Transverse colon (tissue), 4 donors: ENCODE data around the gene FBLN5. TPM values are rescaled to one million over a fixed set of nuclear protein-coding genes. Genes with fewer than 3 reads are reported as not detected.
A peak's percentile ranks its signal among the peaks of the same experiment; 100 is the strongest.

ENCODE experiments used
- DNase-seq: peaks from one replicate; pipeline ENCODE4 v3.0.0-alpha.2; 2019
- H3K27ac ChIP-seq, 4 donors: fragments of 200-600 bp; sonication (generic); 2 replicates each; pipeline ENCODE4 v1.5.1; 2016 to 2018; ENCODE audit warnings: inconsistent platforms in 4 of 4
- H3K27me3 ChIP-seq: fragments of 200-600 bp; sonication (generic); 2 replicates; pipeline ENCODE4 v1.5.1; 2017; ENCODE audit warnings: inconsistent platforms
- H3K36me3 ChIP-seq, 4 donors: fragments of 200-600 bp; sonication (generic); 2 replicates each; pipeline ENCODE4 v1.5.1; 2017 to 2019; ENCODE audit warnings: inconsistent platforms in 4 of 4
- H3K4me1 ChIP-seq, 4 donors: fragments of 200-600 bp; sonication (generic); 2 replicates each; pipeline ENCODE4 v1.5.1; 2017 to 2020; ENCODE audit warnings: inconsistent platforms in 4 of 4
- H3K4me3 ChIP-seq, 4 donors: fragments of 200-600 bp; sonication (generic); 1 replicate in 1 of 4; 2 replicates in 3 of 4; pipeline versions ENCODE4 v1.5.1 to v1.6.1; 2017 to 2019; ENCODE audit warnings: inconsistent platforms in 4 of 4
- H3K9me3 ChIP-seq, 2 donors: fragments of 200-600 bp; sonication (generic); 2 replicates each; pipeline ENCODE4 v1.5.1; 2017 to 2019; ENCODE audit warnings: inconsistent platforms in 2 of 2
- EP300 ChIP-seq: sonication (generic); formaldehyde crosslinking; IDR thresholded peaks from one replicate; pipeline ENCODE4 v1.6.1; 2017; ENCODE audit warnings: antibody characterized with exemption, low read depth
- POLR2A ChIP-seq: fragments of 450-650 bp; IDR thresholded peaks from one replicate; pipeline ENCODE4 v1.6.1; 2016; ENCODE audit warnings: antibody characterized with exemption, mild to moderate bottlenecking, moderate library complexity
- POLR2AphosphoS5 ChIP-seq, 3 donors: sonication (generic); formaldehyde crosslinking; IDR thresholded peaks; one replicate each; pipeline ENCODE4 v1.6.1; 2016; ENCODE audit warnings: antibody characterized with exemption in 3 of 3
- WGBS, 2 donors: methylation state at CpG; one replicate each; pipeline ENCODE4 v1.1.5; 2018; ENCODE audit warnings: low coverage in 1 of 2; 5-methylcytosine and 5-hydroxymethylcytosine counted together
- in situ Hi-C, 4 donors: fragments of 200-750 bp; cut with MboI; loops; one replicate each; pipeline versions ENCODE4 v1.15.0 to v1.15.1; 2017; ENCODE audit warnings: low sequenced_read_pairs in 3 of 4, low pct_ligation_motif_present in 1 of 4, low pct_unique_long_range_greater_than_20kb in 1 of 4
- intact Hi-C: fragments of 100-400 bp; cut with DNase I; formaldehyde crosslinking; loops from one replicate; pipeline ENCODE4 v1.15.1; 2023; ENCODE audit warnings: low total_unique reads
- total RNA-seq, 4 donors: library from RNA; depleted of rRNA; stranded (reverse); fragments of >200 nt; gene quantifications; one replicate each; pipeline ENCODE4 v1.1.0, GENCODE V29; 2016
- TF ChIP-seq, protein P1 (sequence below), 5 experiments: fragments of 200-600 bp in 3 of 5; fragments of 450-650 bp in 2 of 5; sonication (generic) in 3 of 5; IDR thresholded peaks; 1 replicate in 2 of 5; 2 replicates in 3 of 5; pipeline ENCODE4 v1.5.1; 2016 to 2017; ENCODE audit warnings: antibody characterized with exemption in 5 of 5, inconsistent platforms in 3 of 5, mild to moderate bottlenecking in 2 of 5, moderate library complexity in 1 of 5

Gene FBLN5
- total RNA-seq, 4 donors from 2014 or later, result 14.6 to 120 (median 38.7) TPM

DNA sequence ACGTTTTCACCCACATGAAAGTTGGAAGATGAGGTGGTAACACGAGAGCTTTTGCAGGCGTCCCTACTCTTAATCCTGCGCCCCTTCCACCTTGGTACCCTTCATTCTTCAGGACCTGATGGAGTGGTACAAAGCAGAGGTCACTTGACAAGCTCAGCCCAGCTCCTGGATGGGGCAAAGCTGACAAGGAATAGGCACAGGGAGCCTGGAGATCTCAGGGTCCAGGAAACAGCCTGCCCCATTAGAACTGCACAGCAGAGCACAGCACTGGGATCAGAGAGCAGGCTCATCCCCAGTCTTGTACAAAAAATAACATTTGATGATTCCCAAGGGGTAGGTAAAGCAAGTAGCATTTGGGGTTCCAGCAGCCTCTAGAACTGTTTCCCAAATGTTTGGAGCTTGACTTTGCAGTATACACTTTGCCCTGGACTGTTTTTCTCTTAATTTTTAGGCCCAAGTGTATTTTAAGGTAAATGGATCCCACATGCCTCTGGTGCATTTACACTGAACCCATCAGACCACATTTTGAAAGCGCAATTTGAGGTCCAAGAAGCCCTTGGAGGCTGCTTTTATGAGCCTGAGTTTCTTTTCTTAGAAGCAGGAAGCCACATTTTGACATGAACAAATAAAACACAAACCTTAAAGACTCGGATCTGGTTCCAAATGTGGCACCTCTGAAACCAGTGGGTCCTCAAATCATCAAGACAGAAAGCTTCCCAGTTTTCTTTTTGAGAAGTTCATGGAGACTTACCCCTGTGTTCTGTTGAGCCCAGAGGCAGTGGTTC, 80.8 kb downstream of the FBLN5 start:
- WGBS, 2 donors, result 77 to 81% methylated on average over 6 of the region's 6 CpGs
- intact Hi-C loops (no loop called here), in situ Hi-C loops (no loop called here)
- no peaks in the 10 kb centered on the region for H3K27me3 ChIP-seq
- H3K9me3 ChIP-seq, result no peaks in the 10 kb centered on the region
- peak overlapping the region; percentile 20 to 52 (median 25) for H3K27ac ChIP-seq
- H3K36me3 ChIP-seq, result peaks cover 0 to 3% (median 1%) of the 10 kb centered on the region in 4 donors
- TF ChIP-seq, protein P1, sequence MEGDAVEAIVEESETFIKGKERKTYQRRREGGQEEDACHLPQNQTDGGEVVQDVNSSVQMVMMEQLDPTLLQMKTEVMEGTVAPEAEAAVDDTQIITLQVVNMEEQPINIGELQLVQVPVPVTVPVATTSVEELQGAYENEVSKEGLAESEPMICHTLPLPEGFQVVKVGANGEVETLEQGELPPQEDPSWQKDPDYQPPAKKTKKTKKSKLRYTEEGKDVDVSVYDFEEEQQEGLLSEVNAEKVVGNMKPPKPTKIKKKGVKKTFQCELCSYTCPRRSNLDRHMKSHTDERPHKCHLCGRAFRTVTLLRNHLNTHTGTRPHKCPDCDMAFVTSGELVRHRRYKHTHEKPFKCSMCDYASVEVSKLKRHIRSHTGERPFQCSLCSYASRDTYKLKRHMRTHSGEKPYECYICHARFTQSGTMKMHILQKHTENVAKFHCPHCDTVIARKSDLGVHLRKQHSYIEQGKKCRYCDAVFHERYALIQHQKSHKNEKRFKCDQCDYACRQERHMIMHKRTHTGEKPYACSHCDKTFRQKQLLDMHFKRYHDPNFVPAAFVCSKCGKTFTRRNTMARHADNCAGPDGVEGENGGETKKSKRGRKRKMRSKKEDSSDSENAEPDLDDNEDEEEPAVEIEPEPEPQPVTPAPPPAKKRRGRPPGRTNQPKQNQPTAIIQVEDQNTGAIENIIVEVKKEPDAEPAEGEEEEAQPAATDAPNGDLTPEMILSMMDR (IDR thresholded peaks at IDR 0.05), result no peak
- TF ChIP-seq POLR2A, result no peak
- TF ChIP-seq POLR2AphosphoS5 (IDR thresholded peaks at IDR 0.05), result no peak
- TF ChIP-seq EP300, result no peak
- peaks cover 0 to 22% (median 4%) of the 10 kb centered on the region in 4 donors for H3K4me1 ChIP-seq
- no peak for DNase-seq
- H3K4me3 ChIP-seq, result peak overlapping the region in 1 of 4 donors; percentile 30

- H3K36me3 ChIP-seq, result peaks cover 0 to 3% (median 1%) of the 10 kb centered on the region in 4 donors
- H3K9me3 ChIP-seq, result no peaks in the 10 kb centered on the region
- no peak for DNase-seq
- 57 to 79% methylated on average over 2 of the region's 2 CpGs for WGBS, 2 donors
- H3K27me3 ChIP-seq, result no peaks in the 10 kb centered on the region
- in situ Hi-C loops, result no loop called here
- H3K4me1 ChIP-seq, result peaks cover 0 to 23% (median 2%) of the 10 kb centered on the region in 4 donors
- H3K27ac ChIP-seq, result peak overlapping the region; percentile 20 to 52 (median 25)
- TF ChIP-seq POLR2AphosphoS5 (IDR thresholded peaks at IDR 0.05) (no peak), EP300 (no peak), POLR2A (no peak)
- TF ChIP-seq, protein P1 (IDR thresholded peaks at IDR 0.05), result no peak
- peak overlapping the region in 1 of 4 donors; percentile 30 for H3K4me3 ChIP-seq
- intact Hi-C loops, result no loop called here
Measured at GRCh38 chr14:91866061-91866460, 81.4 kb downstream of the FBLN5 start.

GRCh38 chr14:91862417-91862816, 85.1 kb downstream of the FBLN5 start:
- H3K27me3 ChIP-seq, result no peaks in the 10 kb centered on the region
- no peak for TF ChIP-seq EP300
- TF ChIP-seq, protein P1 (IDR thresholded peaks at IDR 0.05), result no peak
- no peak for TF ChIP-seq POLR2A
- no peak for TF ChIP-seq POLR2AphosphoS5 (IDR thresholded peaks at IDR 0.05)
- H3K27ac ChIP-seq, result no peak overlapping the region
- DNase-seq, result no peak
- H3K9me3 ChIP-seq, result no peaks in the 10 kb centered on the region
- peaks cover 0 to 14% (median 6%) of the 10 kb centered on the region in 4 donors for H3K4me1 ChIP-seq
- intact Hi-C loops, result no loop called here
- in situ Hi-C loops, result no loop called here
- no peaks in the 10 kb centered on the region for H3K36me3 ChIP-seq
- no peak overlapping the region for H3K4me3 ChIP-seq
- WGBS, 2 donors, result 69 to 100% methylated on average over 2 to 4 of the region's 4 CpGs

DNA sequence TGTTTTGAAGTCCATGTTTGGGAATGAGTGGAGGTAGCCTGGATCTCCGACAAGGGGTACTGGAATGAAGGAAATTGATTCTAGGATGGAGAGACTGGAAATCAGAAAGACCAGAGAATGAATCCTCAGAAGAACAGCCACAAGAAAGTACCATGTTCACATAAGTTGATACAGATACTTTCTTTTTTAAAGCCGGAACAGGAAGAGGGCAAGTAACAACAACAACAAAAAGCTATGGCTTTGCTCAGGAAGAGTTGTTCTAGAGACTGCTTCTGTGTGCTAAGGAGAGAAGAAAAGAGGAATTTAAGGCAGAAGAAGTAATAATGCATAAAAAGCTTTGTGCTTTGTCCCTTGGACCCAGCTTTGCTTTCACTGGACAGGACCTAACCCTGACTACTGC, 86.4 kb downstream of the FBLN5 start:
- no peak overlapping the region for H3K27ac ChIP-seq

More for the DNA sequence above, 86.4 kb downstream of the FBLN5 start:
- intact Hi-C loops, result no loop called here
- no peaks in the 10 kb centered on the region for H3K27me3 ChIP-seq
- peaks cover 0 to 14% (median 6%) of the 10 kb centered on the region in 4 donors for H3K4me1 ChIP-seq
- TF ChIP-seq POLR2A (no peak), POLR2AphosphoS5 (IDR thresholded peaks at IDR 0.05) (no peak), EP300 (no peak)
- TF ChIP-seq, protein P1 (IDR thresholded peaks at IDR 0.05), result no peak
- H3K9me3 ChIP-seq, result no peaks in the 10 kb centered on the region
- DNase-seq, result no peak
- H3K4me3 ChIP-seq, result no peak overlapping the region
- in situ Hi-C loops, result no loop called here
- no peaks in the 10 kb centered on the region for H3K36me3 ChIP-seq
- WGBS, 2 donors, result 79 to 93% methylated on average over 2 of the region's 2 CpGs
